ENCODE results near the gene CFAP74.
A peak's percentile ranks its signal among the peaks of the same experiment; 100 is the strongest.

The CFAP74 gene

GRCh38 chr1:1926346-1926811, 77.2 kb downstream of the CFAP74 start:
- DNase-seq (ENCODE audit: low spot score), result no peak

GRCh38 chr1:1925437-1926345, 77.9 kb downstream of the CFAP74 start:
- no peak for DNase-seq (ENCODE audit: low spot score)

- no peak for DNase-seq (ENCODE audit: low spot score)
Observed at GRCh38 chr1:1924849-1925248, 78.7 kb downstream of the CFAP74 start.

GRCh38 chr1:1924386-1924785, 79.2 kb downstream of the CFAP74 start:
- no peak for DNase-seq (ENCODE audit: low spot score)

- DNase-seq (ENCODE audit: low spot score), result no peak
Observed at GRCh38 chr1:1922956-1923833, 80.4 kb downstream of the CFAP74 start.

- no peak for DNase-seq (ENCODE audit: low spot score)
Observed at GRCh38 chr1:1922702-1922955, 81.0 kb downstream of the CFAP74 start.

GRCh38 chr1:1921901-1922701, 81.5 kb downstream of the CFAP74 start:
- no peak for DNase-seq (ENCODE audit: low spot score)

- no peak for DNase-seq (ENCODE audit: low spot score)
Observed at GRCh38 chr1:1921459-1921862, 82.1 kb downstream of the CFAP74 start.

- no peak for DNase-seq (ENCODE audit: low spot score)
Observed at GRCh38 chr1:1920608-1921458, 82.8 kb downstream of the CFAP74 start.

- DNase-seq (ENCODE audit: low spot score), result no peak
Observed at GRCh38 chr1:1920057-1920607, 83.5 kb downstream of the CFAP74 start.

GRCh38 chr1:1919304-1920056, 84.1 kb downstream of the CFAP74 start:
- peak; percentile 100 for DNase-seq (ENCODE audit: low spot score)

- DNase-seq (ENCODE audit: low spot score), result no peak
Observed at GRCh38 chr1:1918901-1919303, 84.7 kb downstream of the CFAP74 start, which contains the start of gene TMEM52. Gene TMEM52 (minus strand): TSS chr1:1919279. CDS start chr1:1919265, 14 bp downstream.

- no peak for DNase-seq (ENCODE audit: low spot score)
Observed at GRCh38 chr1:1917995-1918900, 85.3 kb downstream of the CFAP74 start.

- DNase-seq (ENCODE audit: low spot score), result no peak
Observed at GRCh38 chr1:1917304-1917976, 86.1 kb downstream of the CFAP74 start.

GRCh38 chr1:1916851-1917251, 86.7 kb downstream of the CFAP74 start:
- no peak for DNase-seq (ENCODE audit: low spot score)

GRCh38 chr1:1915911-1916840, 87.4 kb downstream of the CFAP74 start:
- DNase-seq (ENCODE audit: low spot score), result no peak

- no peak for DNase-seq (ENCODE audit: low spot score)
Observed at GRCh38 chr1:1914971-1915692, 88.5 kb downstream of the CFAP74 start, which contains the start of gene CALML6. Gene CALML6 (plus strand): TSS chr1:1915260. CDS start chr1:1915281, 21 bp downstream.

Data from AG08396 (cell line).